MM.1S (cell line): ENCODE results near the gene C1QTNF4.

ENCODE experiments used
- EZH2 ChIP-seq: fragments of 300-600 bp; sonication (generic); optimal IDR thresholded peaks from 2 replicates; pipeline ENCODE3; 2017; ENCODE audit warnings: low read depth, mild to moderate bottlenecking, antibody characterized with exemption, low read length, mixed read lengths
- TF ChIP-seq, protein P1 (sequence below): fragments of 300-600 bp; sonication (generic); IDR thresholded peaks from 2 replicates; pipeline ENCODE4 v1.5.1; 2016; ENCODE audit warnings: antibody characterized with exemption, low read length, mixed read lengths

DNA sequence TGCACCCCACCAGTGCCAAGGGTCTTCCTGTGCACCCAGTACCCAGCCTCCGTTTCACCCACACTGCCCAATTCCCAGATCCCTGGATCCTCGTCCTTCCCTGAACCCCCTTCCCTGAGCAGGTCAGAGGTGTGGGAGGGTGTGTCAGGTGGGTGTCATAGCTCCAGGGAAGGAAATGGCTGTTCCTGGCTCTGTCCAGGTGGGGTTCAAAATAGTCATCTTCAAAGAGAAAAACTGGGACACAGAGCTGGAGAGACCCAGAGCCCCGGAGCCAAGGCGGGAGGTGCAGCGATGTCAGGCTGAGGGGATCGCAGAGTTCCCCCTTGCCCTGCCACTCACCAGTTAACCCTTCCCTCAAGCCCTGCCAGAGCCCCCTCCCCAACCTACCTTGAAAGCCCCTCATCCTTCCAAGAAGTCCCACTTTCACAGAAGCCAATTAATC is 698 bp downstream of the C1QTNF4 start:
- TF ChIP-seq, protein P1, sequence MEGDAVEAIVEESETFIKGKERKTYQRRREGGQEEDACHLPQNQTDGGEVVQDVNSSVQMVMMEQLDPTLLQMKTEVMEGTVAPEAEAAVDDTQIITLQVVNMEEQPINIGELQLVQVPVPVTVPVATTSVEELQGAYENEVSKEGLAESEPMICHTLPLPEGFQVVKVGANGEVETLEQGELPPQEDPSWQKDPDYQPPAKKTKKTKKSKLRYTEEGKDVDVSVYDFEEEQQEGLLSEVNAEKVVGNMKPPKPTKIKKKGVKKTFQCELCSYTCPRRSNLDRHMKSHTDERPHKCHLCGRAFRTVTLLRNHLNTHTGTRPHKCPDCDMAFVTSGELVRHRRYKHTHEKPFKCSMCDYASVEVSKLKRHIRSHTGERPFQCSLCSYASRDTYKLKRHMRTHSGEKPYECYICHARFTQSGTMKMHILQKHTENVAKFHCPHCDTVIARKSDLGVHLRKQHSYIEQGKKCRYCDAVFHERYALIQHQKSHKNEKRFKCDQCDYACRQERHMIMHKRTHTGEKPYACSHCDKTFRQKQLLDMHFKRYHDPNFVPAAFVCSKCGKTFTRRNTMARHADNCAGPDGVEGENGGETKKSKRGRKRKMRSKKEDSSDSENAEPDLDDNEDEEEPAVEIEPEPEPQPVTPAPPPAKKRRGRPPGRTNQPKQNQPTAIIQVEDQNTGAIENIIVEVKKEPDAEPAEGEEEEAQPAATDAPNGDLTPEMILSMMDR: no peak
- no peak for TF ChIP-seq EZH2
